ENCODE measurements around the gene PPP3CA. TPM values are rescaled to one million over a fixed set of nuclear protein-coding genes. Genes with fewer than 3 reads are reported as not detected.

The PPP3CA gene
- total and polyA plus RNA-seq, 9 donors: 19.4 to 47.9 (median 37.9) TPM

DNA sequence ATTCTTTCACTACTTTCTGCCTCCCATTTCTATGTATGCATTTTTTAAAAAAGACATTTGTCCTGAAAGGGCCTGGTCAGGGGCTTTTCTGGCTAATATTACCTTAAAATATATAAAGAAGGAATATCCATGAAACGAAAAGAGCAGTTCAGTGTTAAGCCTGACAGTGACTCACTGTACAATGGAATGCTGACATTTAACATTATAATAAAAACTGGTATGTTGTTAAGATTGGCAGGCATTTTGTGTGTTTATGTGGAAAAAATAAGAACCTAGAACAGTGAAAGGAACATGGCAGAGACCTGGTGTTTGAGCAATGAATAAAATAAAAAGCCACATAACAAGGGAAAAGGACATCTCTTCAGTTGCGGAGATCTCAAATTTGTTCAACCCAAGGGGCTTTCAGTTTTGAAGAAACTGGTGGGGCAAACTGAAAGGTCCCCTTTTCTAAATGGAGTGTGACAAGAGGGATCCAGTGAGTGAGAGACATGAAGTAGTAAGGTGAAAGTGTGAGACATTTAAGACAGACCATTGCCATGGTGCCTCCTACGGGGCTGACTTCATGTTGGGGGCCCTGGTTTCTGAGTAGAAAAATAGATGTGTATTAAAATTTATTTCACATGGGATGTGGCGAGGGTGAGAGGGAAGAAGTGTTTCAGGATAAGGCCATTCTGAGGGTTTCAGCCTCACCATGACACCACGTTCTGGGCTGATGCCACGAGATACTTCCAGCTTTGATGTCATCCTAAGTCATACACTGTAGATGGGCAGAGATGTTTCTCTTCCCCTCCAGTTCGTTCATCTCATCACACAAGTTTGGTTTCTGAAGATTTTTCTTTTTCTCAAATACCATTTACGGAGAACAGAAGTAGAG, 324.9 kb downstream of the PPP3CA start:
- WGBS, 3 donors: 90 to 96% (median 91%) methylated on average over 8 of the region's 8 CpGs

DNA sequence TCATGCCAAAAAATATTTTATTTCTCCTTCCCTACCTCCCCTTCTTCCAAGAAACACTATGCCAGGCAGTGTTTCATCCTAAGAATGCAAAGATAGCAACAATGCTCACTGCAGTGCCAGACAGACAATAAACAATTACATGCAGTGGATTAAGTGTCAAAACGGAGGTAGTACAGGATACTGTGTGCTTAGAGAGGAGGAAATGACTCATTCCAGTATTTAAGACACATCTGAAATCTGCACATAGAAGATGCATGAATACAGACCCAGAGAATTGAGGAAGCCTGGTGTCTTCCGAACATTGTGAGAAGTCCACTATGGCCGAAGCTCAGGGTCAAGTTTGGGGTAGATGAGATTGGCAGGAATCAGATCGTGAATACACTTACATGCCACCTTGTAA, 326.4 kb downstream of the PPP3CA start:
- H3K4me3 ChIP-seq: no peak overlapping the region
- no peaks in the 10 kb centered on the region for H3K36me3 ChIP-seq
- no peak overlapping the region for H3K27ac ChIP-seq
- DNase-seq: no peak
- H3K27me3 ChIP-seq: no peaks in the 10 kb centered on the region
- intact Hi-C loops (cut with DNase I): no loop called here
- no peaks in the 10 kb centered on the region for H3K4me1 ChIP-seq (ENCODE audit: insufficient read depth)
- WGBS, 3 donors: 70 to 73% (median 72%) methylated on average over 4 of the region's 4 CpGs
- H3K9me3 ChIP-seq: no peaks in the 10 kb centered on the region
- TF ChIP-seq CTCF (IDR thresholded peaks at IDR 0.05) (no peak), EP300 (IDR thresholded peaks at IDR 0.05) (no peak), POLR2A (IDR thresholded peaks at IDR 0.05) (no peak)

More for the DNA sequence above, 324.9 kb downstream of the PPP3CA start:
- TF ChIP-seq POLR2A (IDR thresholded peaks at IDR 0.05): no peak
- no peaks in the 10 kb centered on the region for H3K36me3 ChIP-seq
- H3K4me3 ChIP-seq: no peak overlapping the region
- H3K9me3 ChIP-seq: no peaks in the 10 kb centered on the region
- H3K27me3 ChIP-seq: no peaks in the 10 kb centered on the region
- no peak for DNase-seq
- intact Hi-C loops (cut with DNase I): no loop called here
- H3K27ac ChIP-seq: no peak overlapping the region
- H3K4me1 ChIP-seq (ENCODE audit: insufficient read depth): no peaks in the 10 kb centered on the region

DNA sequence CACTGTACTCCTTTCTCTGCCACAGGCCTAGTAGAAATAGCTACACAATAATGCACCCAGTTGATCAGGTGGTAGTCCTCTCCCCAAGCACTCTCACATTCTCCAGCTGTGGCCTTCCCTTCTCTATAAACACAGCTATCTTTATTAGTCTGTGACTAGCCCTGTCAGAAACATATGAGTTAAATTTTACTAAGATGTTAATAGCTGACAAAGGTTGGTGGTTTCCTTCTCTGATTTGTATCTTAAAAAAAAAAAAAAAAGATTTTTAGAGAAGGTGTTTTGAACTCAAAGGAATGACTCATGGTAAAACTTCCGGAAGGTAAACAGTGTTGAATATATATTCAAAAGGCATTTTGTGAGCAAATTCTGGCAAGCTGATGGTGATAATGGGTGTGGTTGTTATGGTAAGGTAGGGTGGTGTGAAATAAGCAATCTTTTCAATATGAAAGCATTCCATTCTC, 327.4 kb downstream of the PPP3CA start:
- TF ChIP-seq EP300 (IDR thresholded peaks at IDR 0.05): no peak
- TF ChIP-seq POLR2A (IDR thresholded peaks at IDR 0.05): no peak
- no peak for TF ChIP-seq CTCF (IDR thresholded peaks at IDR 0.05)
- no peak overlapping the region for H3K27ac ChIP-seq
- DNase-seq: no peak
- no peaks in the 10 kb centered on the region for H3K36me3 ChIP-seq
- no peaks in the 10 kb centered on the region for H3K27me3 ChIP-seq
- WGBS, 3 donors: 66 to 84% (median 79%) methylated on average over 1 of the region's 1 CpG
- no peaks in the 10 kb centered on the region for H3K9me3 ChIP-seq
- H3K4me1 ChIP-seq (ENCODE audit: insufficient read depth): no peaks in the 10 kb centered on the region
- H3K4me3 ChIP-seq: no peak overlapping the region
- intact Hi-C loops (cut with DNase I): no loop called here

DNA sequence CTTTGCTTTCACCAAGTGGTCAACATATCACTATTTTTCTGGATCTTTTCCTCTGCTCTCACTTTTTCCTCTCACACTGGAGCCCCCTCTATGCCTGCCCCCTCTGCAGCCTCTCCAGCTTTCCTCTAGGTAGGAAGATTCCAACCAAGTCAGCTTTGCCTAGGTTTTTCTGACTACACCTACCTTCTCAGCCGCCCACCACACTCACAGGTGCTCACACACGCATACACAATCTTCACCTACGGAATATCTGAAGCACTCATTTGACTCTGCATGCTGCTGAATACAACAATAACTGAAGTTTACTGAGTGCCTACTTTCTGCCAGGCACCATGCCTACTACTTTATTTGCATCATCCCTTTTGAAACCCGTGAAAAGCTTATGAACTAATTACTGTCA, 328.0 kb downstream of the PPP3CA start:
- WGBS, 3 donors: 92 to 98% (median 94%) methylated on average over 4 of the region's 4 CpGs
- no peaks in the 10 kb centered on the region for H3K4me1 ChIP-seq (ENCODE audit: insufficient read depth)
- no peak for DNase-seq
- H3K4me3 ChIP-seq: no peak overlapping the region
- no peak for TF ChIP-seq POLR2A (IDR thresholded peaks at IDR 0.05)
- no peak for TF ChIP-seq CTCF (IDR thresholded peaks at IDR 0.05)
- H3K36me3 ChIP-seq: no peaks in the 10 kb centered on the region
- no peaks in the 10 kb centered on the region for H3K9me3 ChIP-seq
- intact Hi-C loops (cut with DNase I): no loop called here
- H3K27ac ChIP-seq: no peak overlapping the region
- H3K27me3 ChIP-seq: no peaks in the 10 kb centered on the region

DNA sequence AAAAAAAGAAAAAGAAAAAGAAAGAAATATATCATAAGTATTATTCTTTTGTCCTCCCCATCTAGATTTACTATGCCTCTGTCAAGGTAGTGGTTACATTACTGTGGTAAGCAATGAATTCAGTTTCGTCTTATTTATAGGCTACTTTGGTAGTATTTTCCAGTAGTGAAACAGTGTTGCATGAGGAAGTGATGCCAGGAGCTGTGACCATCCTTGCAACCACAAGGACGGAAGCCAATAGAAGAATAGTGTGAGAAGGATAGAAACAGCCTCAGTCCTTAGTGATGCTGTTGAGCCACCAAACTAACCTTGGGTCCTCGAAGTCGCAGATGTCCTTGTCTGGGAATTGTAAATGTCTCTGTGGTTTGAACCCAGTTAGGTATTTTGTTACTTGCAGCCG, 328.5 kb downstream of the PPP3CA start:
- Histone ChIP-seq H3K27ac (no peak overlapping the region), H3K9me3 (no peaks in the 10 kb centered on the region), H3K27me3 (no peaks in the 10 kb centered on the region), H3K4me3 (no peak overlapping the region), H3K36me3 (no peaks in the 10 kb centered on the region), H3K4me1 (ENCODE audit: insufficient read depth) (no peaks in the 10 kb centered on the region)
- intact Hi-C loops (cut with DNase I): no loop called here
- 85 to 94% (median 87%) methylated on average over 5 of the region's 5 CpGs for WGBS, 3 donors
- DNase-seq: no peak
- no peak for TF ChIP-seq POLR2A (IDR thresholded peaks at IDR 0.05)
